Stimulated activated CD4-positive, alpha-beta T cell treated with anti-CD3 and anti-CD28 coated beads, Interleukin-1b, Interleukin-23, amount 100 ng/mL, for 1 hour (primary cell): Measurements from ENCODE around the gene RPS27.
"Not testable (repeated sequence)": the region's sequence is repeated elsewhere in the genome, so short reads cannot be mapped to it uniquely, and the experiment has no call there.

Source experiments
- DNase-seq, 2 donors: peaks; one replicate each; pipeline ENCODE4 v3.0.0-alpha.2; 2020; ENCODE audit warnings: low read depth in 2 of 2

Gene RPS27

DNA sequence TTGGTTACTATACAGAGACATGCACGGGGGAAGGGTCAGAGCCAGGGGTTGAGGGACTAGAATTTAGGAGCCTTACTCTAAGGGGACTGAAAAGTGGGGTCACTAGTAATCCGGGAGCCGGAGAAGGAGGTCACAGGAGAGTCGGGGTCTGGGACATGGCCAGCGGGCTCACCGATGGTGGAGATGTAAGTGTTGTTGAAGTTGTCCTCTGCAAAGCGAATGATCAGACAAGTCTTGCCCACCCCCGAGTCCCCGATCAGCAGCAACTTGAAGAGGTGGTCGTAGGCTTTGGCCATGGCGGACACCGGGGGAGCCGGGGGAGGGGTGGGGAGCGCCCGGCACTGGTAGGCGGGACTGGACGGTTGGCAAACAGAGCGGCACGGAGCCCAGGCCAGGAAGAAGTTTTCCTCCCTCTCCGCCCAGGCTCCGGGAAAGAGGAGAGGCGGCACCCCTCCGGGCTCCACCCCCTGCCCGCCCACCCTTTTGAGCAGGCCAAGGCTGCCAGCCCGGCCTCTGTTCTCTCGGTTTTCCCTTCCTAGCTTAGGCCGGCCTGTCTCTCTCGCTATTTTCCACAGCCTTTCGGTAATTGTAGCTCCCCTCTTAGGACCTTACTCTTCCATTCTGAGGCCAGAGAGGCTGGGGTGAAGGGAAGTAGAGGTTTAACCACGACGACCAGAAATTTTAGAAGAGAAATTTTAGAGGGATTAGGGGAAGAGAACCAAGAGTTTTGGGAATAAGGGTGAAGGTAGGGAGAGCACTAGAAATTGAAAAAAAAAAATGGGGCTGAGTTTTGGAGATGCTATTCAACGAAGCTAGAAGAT lies 4.4 kb upstream of the RPS27 start, which contains the start of gene RAB13:
RAB13 (minus strand) TSS at position 399 of the 821 bp plus-strand sequence; CDS start at position 296, 103 bp downstream.
- DNase-seq: no peak

DNA sequence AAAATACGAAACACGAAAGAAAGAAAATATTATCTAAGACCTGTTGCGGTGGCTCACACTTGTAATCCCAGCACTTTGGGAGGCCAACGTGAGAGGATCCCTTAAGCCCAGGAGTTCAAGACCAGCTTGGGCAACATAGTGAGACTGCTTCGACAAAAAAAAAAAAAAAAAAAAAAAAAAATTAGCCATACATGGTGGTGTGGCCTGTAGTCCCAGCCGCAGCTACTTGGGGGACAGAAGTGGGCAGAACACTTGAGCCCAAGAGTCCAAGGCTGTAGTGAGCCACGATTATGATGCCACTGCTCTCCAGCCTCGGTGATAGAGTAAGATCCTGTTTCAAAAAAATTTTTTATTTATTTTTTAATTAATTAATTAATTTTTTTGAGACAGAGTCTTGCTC lies 2.9 kb upstream of the RPS27 start:
- DNase-seq: no peak

GRCh38 chr1:153991151-153991630 lies 629 bp downstream of the RPS27 start:
- no peak for DNase-seq

- no peak for DNase-seq
Observed at GRCh38 chr1:153991806-153992205, 1.2 kb downstream of the RPS27 start.

DNA sequence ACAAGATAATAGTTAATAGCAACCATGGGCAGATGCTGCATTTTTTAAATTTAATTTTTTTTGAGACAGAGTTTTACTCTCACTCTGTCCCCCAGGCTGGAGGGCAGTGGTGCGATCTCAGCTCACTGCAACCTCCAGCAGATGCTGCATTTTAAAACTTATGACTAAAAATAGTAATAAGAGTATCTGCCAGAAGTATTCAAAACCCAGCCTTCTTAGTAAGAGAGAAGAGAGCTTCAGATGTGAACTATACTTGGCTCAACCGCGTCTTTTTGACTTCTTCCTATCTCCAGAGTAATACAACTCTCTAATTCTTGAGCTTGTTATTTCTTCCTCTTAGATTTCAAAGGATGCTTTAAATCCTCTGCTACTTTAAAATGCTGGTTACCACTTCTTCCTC lies 4.6 kb downstream of the RPS27 start:
- no peak for DNase-seq

- DNase-seq: no peak
Observed at GRCh38 chr1:153995640-153996039, 5.1 kb downstream of the RPS27 start.

DNA sequence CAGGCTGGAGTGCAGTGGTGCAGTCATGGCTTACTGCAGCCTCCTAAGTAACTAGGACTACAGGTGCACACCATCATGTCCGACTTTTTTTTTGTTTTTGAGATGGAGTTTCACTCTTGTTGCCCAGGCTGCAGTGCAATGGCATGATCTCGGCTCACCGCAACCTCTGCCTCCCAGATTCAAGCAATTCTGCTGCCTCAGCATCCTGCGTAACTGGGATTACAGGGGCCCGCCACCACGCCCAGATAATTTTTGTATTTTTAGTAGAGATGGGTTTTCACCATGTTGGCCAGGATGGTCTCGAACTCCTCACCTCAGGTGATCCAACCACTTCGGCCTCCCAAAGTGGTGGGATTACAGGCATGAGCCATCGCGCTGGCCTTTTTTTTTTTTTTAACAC lies 6.3 kb downstream of the RPS27 start:
- not testable (repeated sequence) for DNase-seq

GRCh38 chr1:154000420-154000819 lies 9.9 kb downstream of the RPS27 start:
- DNase-seq: no peak

- no peak for DNase-seq
Observed at GRCh38 chr1:154006136-154006535, 15.6 kb downstream of the RPS27 start.

GRCh38 chr1:154012129-154012528 lies 21.6 kb downstream of the RPS27 start:
- no peak for DNase-seq

GRCh38 chr1:154012543-154012942 lies 22.0 kb downstream of the RPS27 start:
- DNase-seq: not testable (repeated sequence)

DNA sequence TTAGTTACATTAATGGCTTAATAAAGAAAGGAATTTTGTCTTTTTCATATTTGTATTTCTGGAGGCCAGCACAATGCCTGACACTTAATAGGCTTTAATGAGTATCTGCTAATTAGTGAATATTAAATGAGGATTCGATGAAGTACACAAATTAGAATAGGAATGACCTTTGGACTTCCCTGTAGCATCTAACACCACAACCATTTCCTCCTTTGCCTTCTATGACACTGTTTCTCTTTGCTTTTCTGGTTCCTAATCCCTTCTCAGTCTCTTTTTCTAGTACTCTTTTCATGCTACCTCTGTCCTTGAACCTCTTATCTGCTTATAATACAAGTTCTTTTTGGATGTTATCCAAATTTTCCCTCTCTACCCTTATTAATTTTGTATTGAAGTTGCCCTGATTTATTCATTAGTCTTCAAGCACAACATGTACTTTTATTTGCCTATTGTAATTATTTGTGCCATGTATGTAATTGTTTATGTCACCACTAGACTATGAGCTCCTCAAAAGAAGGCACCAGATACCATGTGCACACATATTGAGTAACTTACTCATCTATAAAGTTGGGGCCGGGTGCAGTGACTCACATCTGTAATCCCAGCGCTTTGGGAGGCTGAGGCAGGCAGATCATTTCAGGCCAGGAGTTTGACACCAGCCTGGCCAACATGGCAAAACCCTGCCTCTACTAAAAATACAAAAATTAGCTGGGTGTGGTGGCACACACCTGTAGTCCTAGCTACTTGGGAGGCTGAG lies 23.8 kb downstream of the RPS27 start:
- no peak for DNase-seq

DNA sequence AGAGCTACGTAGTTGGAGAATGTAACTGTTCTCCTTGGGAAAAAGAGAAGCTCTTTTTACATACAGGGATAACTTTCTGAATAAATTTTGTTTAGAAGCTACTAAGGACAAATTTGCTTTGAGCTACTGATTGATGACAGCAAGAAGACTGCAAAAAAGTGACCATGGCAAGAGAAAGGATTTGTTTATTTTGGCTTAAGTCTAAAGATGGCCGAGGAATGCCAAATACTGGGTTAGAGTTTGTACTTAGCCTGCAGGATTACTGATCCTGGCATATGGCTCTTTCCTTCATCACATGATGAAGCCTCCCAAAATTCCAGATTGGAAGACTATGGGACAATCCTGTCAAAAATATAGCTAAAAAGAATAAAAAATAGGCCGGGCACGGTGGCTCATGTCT lies 28.7 kb downstream of the RPS27 start:
- no peak for DNase-seq

DNA sequence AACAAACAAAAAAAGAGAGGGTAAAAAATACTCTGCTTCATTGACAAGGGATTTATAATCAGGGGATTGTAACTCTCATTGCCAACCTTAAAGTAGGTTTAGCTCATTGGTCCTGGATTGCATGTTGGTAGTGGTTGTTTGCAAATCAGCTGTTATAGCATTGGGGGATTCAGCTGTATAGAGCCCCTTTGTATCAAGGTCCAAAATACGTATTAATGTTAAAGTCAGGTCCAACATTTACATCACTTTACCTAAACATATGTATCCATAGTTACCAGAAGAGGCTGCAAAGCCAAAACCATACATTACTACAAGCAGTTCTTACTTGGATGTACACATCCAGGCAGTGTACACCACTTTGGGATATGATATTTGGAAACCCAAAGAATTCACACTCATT lies 29.4 kb downstream of the RPS27 start:
- DNase-seq: no peak

- not testable (repeated sequence) for DNase-seq
Observed at GRCh38 chr1:154033697-154034096, 43.1 kb downstream of the RPS27 start.
